GM19468 (cell line): ENCODE results near the gene SRR.
A peak's percentile ranks its signal among the peaks of the same experiment; 100 is the strongest.
"Not testable (repeated sequence)": the region's sequence is repeated elsewhere in the genome, so short reads cannot be mapped to it uniquely, and the experiment has no call there.

ENCODE experiments used
- ATAC-seq: cut with Tn5 transposase; IDR thresholded peaks from one replicate; pipeline ENCODE4 v1.9.1; 2021; ENCODE audit warnings: mild to moderate bottlenecking, moderate library complexity, moderate number of reproducible peaks; ENCODE audit not compliant: unreplicated experiment; ENCODE audit errors: extremely low read depth

SRR gene

GRCh38 chr17:2303204-2304188, at the start of gene SRR, which contains the start of gene SMG6:
TSS of gene SRR (plus strand) at chr17:2303950. CDS start at chr17:2315561, 11,611 bp downstream.
TSS of gene SMG6 (minus strand) at chr17:2303785. CDS start at chr17:2303720, 65 bp downstream.
- peak; percentile 70 for ATAC-seq

DNA sequence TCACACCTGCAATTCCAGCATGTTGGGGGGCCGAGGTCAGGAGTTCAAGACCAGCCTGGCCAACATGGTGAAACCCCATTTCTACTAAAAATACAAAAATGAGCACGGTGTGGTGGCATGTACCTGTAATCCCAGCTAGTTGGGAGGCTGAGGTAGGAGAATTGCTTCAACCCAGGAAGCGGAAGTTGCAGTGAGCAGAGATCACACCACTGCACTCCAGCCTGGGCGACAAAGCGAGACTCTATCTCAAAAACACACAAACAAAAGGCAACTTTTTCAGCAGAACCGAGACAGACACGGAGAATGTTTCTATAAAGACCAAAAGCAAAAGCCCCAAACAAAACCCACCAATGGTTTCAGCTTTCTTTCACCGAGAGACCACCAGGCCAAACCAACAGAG, 44.9 kb upstream of the SRR start:
- ATAC-seq, result not testable (repeated sequence)

DNA sequence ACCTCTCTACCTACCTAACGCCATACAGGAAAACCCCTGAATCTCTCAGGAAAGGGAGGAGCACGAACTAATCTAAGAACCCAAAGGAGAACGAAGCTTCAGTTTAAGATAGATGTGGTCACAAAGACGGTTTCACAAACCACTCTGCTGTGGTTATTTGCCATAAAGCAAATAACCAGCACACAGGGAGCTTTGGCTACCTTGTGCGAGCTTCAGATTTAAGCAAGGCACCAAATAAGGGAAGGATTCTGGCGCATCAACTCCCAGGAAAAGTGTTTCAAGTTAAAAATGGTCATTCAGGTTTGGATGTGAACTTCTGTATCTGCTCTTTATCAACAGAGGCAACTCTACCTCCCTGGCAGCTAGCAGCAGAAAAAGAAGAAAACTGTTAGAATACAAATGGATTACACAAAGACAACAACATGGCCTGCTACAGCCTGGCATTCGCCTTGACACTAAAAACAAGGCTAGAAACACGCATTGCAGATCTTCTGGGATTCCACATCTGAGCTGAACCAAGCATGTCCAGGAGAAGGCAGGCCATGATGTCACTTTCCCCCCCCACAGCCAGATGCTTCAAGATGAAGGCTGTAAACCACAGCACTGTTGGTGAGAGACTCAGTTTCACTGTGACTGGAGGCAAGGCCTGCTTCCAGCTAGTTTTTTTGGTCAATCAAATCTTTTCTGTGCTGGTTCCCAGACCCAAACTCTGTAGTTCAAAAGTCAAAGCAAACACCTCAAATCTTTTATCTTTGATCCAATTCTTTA, 43.8 kb upstream of the SRR start:
- peak; percentile 45 for ATAC-seq

GRCh38 chr17:2262135-2262587, 41.6 kb upstream of the SRR start:
- ATAC-seq, result no peak

DNA sequence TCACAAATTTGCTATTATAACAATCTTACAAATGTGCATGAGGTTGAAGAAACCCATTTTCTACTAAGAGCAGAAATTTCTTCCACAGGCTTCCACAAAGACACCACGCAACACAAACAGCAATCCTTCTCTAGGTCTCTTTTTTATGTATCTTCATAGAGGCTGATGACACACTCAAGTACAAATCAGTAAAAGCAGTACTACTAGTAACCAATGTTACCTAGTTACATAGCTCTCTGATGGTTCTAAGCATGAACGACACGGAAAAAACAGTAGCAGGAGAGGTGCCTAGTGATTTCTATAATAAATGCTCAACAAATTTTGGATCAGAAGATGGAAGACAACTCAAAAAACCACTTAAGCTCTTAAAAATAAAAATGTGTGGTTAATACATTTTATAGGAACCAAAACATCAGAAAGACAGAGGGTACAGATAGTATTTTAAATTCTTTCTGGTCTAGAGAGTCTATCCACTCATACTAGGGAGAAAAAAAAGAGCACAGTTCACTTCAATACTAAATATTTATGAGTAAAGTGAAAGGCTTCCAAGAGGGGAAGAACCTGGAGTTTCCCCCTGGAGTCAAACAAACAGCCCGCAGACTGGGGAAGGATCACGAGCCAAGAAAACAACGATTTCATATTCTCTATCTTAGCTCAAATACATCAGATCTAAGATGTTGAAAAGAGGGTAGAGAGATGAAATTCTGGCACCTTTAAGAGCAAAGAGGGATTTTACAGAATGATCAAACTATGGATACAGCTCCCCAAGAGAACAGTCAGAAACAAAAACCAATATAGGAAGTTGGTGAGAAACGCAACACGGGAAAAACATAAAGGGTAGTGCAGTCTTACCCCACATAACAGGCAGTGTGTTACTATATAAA, 40.3 kb upstream of the SRR start:
- ATAC-seq, result no peak

GRCh38 chr17:2264067-2264860, 39.5 kb upstream of the SRR start:
- no peak for ATAC-seq

- ATAC-seq, result not testable (repeated sequence)
Measured at GRCh38 chr17:2265166-2265565, 38.6 kb upstream of the SRR start.

GRCh38 chr17:2266045-2266864, 37.5 kb upstream of the SRR start:
- peak; percentile 35 for ATAC-seq

GRCh38 chr17:2266865-2267228, 36.9 kb upstream of the SRR start:
- ATAC-seq, result no peak

GRCh38 chr17:2267354-2267753, 36.4 kb upstream of the SRR start:
- no peak for ATAC-seq

DNA sequence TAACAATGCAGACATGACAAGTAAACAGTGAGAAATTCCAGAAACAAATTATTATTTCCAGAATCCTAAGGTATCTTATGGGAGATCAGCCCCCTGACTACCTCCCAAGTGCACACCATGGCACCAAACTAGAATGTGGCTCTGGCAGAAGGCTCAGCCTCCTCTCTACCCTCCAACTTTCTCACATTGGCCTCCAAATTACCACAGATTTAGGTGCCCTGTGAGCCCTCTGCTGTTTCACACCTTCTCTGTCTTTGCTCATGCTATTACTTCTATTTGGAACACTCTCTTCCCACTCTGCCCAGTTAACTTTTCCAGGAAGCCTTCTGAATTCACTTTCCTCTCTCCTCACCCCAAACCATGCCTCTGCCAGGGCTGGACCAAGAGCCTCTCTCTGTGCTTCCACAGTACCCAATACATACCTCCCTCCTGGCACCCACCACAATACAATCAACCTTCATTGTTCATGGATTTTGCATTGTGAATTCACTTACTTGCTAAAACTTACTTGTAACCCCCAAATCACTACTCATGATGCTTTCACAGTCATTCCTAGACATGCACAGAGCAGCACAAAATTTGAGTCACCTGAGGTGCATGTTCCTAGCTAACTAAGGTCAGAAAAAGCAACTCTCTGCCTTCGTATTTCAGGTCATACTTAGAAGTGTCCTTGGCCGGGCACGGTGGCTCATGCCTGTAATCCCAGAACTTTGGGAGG, 31.6 kb upstream of the SRR start:
- ATAC-seq, result no peak

DNA sequence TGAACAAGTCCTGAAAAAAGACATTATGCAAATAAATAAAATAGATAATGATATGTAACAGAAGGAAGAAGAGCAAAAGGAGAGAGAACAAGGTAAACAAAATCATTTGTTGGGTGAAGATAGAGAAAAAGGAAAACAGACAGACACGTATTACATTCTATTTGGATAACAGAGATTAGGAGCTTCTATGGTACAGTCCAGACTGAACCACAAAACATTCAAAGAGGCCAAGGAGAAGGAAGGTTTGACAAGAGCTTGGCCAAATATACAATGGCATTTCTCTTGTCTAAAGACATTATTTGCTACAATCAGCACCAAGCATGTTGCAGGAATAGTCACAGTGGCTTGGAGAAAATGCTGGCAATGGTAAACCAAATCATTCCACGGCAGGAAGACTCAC, 29.3 kb upstream of the SRR start:
- ATAC-seq, result no peak

GRCh38 chr17:2275722-2276121, 28.0 kb upstream of the SRR start:
- no peak for ATAC-seq

- no peak for ATAC-seq
Measured at GRCh38 chr17:2277429-2278170, 26.1 kb upstream of the SRR start.

GRCh38 chr17:2279707-2280106, 24.0 kb upstream of the SRR start:
- no peak for ATAC-seq

- no peak for ATAC-seq
Measured at GRCh38 chr17:2282297-2282873, 21.4 kb upstream of the SRR start.

GRCh38 chr17:2283302-2283701, 20.4 kb upstream of the SRR start:
- no peak for ATAC-seq
